K562 treated with DMSO at 1 percent for 4 hours (cell line): ENCODE results near the gene BCL3. TPM values are rescaled to one million over a fixed set of nuclear protein-coding genes. Genes with fewer than 3 reads are reported as not detected.

Experiments used
- total RNA-seq: library from RNA; unstranded; fragments of 300-600 nt; gene quantifications from 2 replicates; pipeline ENCODE4 v1.2.3, GENCODE V29; 2022; ENCODE audit not compliant: insufficient read depth

The BCL3 gene
- total RNA-seq, result 7.5 and 13.9 TPM in 2 replicates

GRCh38 chr19:44748426-44749254, at the start of gene BCL3:
Gene BCL3 (plus strand): TSS chr19:44748708. CDS start chr19:44748791, 83 bp downstream.

GRCh38 chr19:44777715-44778347, 29.3 kb downstream of the BCL3 start, which contains the start of gene CBLC:
Gene CBLC (plus strand): TSS chr19:44777890. CDS start chr19:44777932, 42 bp downstream.

GRCh38 chr19:44808463-44809371, 60.2 kb downstream of the BCL3 start, which contains the start of gene BCAM:
Gene BCAM (plus strand): TSS chr19:44809103. CDS start chr19:44809125, 22 bp downstream.

Other genes with a start within 250 kb of the BCL3 start
- 2.2 and 3.0 TPM in 2 replicates for gene ZNF180, start 248.2 kb upstream of the BCL3 start, total RNA-seq
- not detected in 2 replicates for gene CEACAM20, start 219.0 kb upstream of the BCL3 start, total RNA-seq
- not detected in 2 replicates for gene IGSF23, start 135.1 kb upstream of the BCL3 start, total RNA-seq
- gene PVR, start 104.8 kb upstream of the BCL3 start, total RNA-seq, result 14.1 and 16.0 TPM in 2 replicates
- 2.5 and 3.0 TPM in 2 replicates for gene CEACAM19, start 77.2 kb upstream of the BCL3 start, total RNA-seq
- not detected in 2 replicates for gene CEACAM16, start 49.6 kb upstream of the BCL3 start, total RNA-seq
- gene CBLC, start 29.2 kb downstream of the BCL3 start, total RNA-seq, result 0.71 TPM in 1 of 2 replicates, not detected in the other
- gene BCAM, start 60.4 kb downstream of the BCL3 start, total RNA-seq, result 3.5 and 4.6 TPM in 2 replicates
- gene NECTIN2, start 97.6 kb downstream of the BCL3 start, total RNA-seq, result 127 and 137 TPM in 2 replicates
- gene TOMM40, start 142.5 kb downstream of the BCL3 start, total RNA-seq, result 106 and 111 TPM in 2 replicates
- gene APOE, start 157.1 kb downstream of the BCL3 start, total RNA-seq, result 1,934 and 2,198 TPM in 2 replicates
- 849 and 1,275 TPM in 2 replicates for gene APOC1, start 165.9 kb downstream of the BCL3 start, total RNA-seq
- not detected in 2 replicates for gene APOC4, start 193.5 kb downstream of the BCL3 start, total RNA-seq
- gene APOC2, start 197.3 kb downstream of the BCL3 start, total RNA-seq, result not detected in 2 replicates
- gene CLPTM1, start 206.7 kb downstream of the BCL3 start, total RNA-seq, result 66.0 and 92.3 TPM in 2 replicates